GM13977 (cell line): ENCODE results near the gene PKD2.
"Not testable (repeated sequence)": the region's sequence is repeated elsewhere in the genome, so short reads cannot be mapped to it uniquely, and the experiment has no call there.

Experiments
- DNase-seq: peaks from one replicate; pipeline ENCODE4 v3.0.0; 2012; ENCODE audit warnings: low spot score
- in situ Hi-C: fragments of 300-500 bp; cut with MboI; formaldehyde crosslinking; loops from one replicate; pipeline ENCODE4 v1.12.0; 2022; ENCODE audit warnings: low sequenced_read_pairs, low pct_unique_long_range_greater_than_20kb, mixed read lengths, inconsistent platforms; ENCODE audit not compliant: unreplicated experiment
- TF ChIP-seq, protein P1 (sequence below): IDR thresholded peaks from 2 replicates; pipeline ENCODE4 v1.5.1; 2012; ENCODE audit warnings: mild to moderate bottlenecking, control low read depth; ENCODE audit not compliant: insufficient read depth; ENCODE audit errors: extremely low read depth, missing control alignments

The PKD2 gene

DNA sequence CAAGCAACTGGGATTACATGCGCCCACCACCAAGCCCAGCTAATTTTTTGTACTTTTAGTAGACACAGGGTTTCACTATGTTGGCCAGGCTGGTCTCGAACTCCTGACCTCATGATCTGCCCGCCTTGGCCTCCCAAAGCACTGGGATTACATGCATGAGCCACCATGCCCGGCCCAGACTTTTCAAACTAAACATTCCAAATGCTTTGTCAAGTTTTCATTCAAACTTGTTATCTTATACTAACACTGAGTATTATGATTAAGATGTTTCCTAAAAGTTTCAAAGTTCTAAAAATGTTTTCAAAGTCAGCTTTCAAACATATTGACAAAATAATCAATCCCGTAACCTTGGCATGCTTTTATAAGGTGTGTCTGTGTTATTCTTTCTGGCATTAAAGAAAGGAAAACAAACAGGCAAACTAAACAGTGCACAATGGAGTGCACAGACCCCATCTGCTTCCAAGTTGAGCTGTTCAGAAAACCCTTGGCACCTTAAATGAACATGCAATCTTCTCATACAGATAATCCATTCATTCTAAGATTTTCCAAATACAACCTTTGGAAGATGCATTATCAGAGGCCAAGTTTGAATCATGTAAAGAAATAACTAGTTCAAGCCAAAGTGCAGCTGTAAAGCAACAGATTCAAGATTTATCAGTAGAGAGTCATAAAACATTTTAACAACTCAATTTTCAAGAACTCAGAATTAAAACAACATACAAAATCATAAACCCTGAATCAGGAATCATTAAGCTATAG is 101.9 kb downstream of the PKD2 start:
- in situ Hi-C loops, result no loop called here
- no peak for DNase-seq
- TF ChIP-seq, protein P1, sequence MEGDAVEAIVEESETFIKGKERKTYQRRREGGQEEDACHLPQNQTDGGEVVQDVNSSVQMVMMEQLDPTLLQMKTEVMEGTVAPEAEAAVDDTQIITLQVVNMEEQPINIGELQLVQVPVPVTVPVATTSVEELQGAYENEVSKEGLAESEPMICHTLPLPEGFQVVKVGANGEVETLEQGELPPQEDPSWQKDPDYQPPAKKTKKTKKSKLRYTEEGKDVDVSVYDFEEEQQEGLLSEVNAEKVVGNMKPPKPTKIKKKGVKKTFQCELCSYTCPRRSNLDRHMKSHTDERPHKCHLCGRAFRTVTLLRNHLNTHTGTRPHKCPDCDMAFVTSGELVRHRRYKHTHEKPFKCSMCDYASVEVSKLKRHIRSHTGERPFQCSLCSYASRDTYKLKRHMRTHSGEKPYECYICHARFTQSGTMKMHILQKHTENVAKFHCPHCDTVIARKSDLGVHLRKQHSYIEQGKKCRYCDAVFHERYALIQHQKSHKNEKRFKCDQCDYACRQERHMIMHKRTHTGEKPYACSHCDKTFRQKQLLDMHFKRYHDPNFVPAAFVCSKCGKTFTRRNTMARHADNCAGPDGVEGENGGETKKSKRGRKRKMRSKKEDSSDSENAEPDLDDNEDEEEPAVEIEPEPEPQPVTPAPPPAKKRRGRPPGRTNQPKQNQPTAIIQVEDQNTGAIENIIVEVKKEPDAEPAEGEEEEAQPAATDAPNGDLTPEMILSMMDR, result no peak

DNA sequence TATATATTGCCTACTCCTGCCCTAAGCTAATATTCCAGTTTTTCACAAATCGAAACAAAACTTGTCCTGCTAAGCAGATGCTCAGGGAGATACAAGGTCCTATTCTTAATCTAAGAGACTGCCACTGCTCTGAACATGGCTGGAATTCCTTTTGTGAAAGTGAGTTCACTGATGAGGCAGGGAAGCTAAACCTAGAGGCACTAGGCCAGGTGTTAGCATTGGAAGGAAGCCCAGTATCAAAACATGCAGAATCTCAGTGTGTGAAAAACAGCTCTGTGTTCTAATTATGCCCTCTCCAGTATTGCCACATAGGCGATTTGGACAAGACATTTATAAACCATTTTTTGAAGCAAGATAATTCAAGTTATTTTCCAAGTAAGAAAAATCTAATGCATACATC is 103.4 kb downstream of the PKD2 start:
- in situ Hi-C loops, result no loop called here
- TF ChIP-seq, protein P1, result no peak
- no peak for DNase-seq

DNA sequence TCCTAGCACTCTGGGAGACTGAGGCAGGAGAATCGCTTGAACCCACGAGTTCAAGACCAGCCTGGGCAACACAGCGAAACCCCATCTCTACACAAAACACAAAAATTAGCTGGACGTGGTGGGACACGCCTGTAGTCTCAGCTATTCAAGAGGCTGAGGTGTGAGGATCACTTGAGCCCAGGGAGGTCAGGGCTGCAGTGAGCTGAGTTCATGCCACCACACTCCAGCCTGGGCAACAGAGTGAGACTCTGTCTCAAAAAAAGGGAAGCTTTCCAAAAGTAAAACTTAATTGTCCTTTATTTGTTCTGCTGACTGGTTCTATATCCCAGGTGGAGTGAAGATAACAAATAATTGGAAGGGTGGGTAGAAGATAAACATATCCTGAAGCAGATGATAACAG is 105.4 kb downstream of the PKD2 start:
- in situ Hi-C loops, result no loop called here
- TF ChIP-seq, protein P1, result no peak
- no peak for DNase-seq

DNA sequence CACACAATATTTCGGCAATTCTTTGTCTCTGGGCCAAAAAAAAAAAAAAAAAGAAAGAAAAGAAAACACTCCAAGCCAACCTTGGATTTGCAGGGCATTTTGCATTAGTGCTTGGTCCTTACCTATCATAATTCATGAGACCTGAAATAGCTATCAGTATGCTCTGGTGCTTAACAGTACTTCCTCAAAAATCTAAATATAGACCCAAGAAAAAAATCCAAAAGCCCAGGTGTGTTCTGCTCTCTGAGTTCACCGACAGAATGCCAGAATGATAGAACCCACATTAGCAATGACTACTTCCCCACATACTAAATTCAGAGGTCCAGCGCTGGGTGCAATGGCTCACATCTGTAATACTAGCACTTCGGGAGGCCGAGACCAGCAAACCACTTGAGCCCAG is 108.2 kb downstream of the PKD2 start:
- DNase-seq, result no peak
- TF ChIP-seq, protein P1, result no peak
- in situ Hi-C loops, result no loop called here

DNA sequence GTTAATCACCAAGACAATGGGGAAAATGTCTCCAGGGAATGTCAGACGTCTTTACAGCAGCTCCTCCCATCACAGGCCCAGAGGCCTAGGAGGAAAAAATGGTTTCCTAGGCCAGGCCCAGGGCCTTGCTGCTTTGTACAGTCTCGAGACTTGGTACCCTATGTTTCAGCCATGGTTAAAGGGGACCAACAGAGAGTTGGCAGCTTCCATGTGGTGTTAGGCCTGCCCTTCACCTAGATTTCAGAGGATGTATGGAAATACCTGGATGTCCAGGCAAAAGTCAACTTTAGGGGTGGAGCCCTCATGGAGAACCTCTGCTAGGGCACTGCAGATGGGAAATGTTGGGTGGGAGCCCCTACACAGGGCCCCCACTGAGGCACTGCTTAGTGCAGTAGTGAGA is 112.5 kb downstream of the PKD2 start:
- in situ Hi-C loops, result no loop called here
- TF ChIP-seq, protein P1, result no peak
- no peak for DNase-seq

DNA sequence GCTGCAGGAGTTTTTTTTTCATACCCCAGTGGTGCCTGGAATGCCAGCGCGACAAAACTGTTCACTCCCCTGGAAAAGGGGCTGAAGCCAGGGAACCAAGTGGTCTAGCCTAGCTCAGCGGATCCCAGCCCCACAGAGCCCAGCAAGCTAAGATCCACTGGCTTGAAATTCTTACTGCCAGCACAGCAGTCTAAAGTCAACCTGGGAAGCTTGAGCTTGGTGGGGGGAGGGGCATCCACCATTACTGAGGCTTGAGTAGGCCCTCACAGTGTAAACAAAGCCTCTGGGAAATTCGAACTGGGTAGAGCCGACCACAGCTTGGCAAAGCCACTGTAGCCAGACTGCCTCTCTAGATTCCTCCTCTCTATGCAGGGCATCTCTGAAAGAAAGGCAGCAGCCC is 114.8 kb downstream of the PKD2 start:
- DNase-seq, in situ Hi-C loops: not testable (repeated sequence)
